Psoas muscle (tissue), 8 donors: ENCODE results near the gene FRMPD4. TPM values are rescaled to one million over a fixed set of nuclear protein-coding genes. Genes with fewer than 3 reads are reported as not detected.

Source experiments
- ATAC-seq, 4 donors: fragments of 200-7000 bp; cut with Tn5 transposase; one replicate each; pipeline ENCODE4 v1.9.1; 2020; ENCODE audit warnings: moderate library complexity in 3 of 4, mild to moderate bottlenecking in 2 of 4
- DNase-seq, 2 donors: peaks; one replicate each; pipeline ENCODE4 v3.0.0-alpha.2; 2020
- H3K27ac ChIP-seq: fragments of 200-600 bp; one replicate; pipeline ENCODE4 v1.8.0; 2022
- H3K27me3 ChIP-seq, 3 donors: fragments of 200-600 bp in 1 of 3; one replicate each; pipeline versions ENCODE4 v1.6.1 to v1.8.0; 2013 to 2022; ENCODE audit warnings: low read length in 2 of 3, mild to moderate bottlenecking in 2 of 3, moderate library complexity in 1 of 3; ENCODE audit not compliant: insufficient read depth in 3 of 3
- H3K36me3 ChIP-seq, 2 donors: fragments of 200-600 bp in 1 of 2; one replicate each; pipeline versions ENCODE4 v1.6.1 to v1.8.0; 2013 to 2022; ENCODE audit warnings: low read depth in 1 of 2, mild to moderate bottlenecking in 1 of 2, moderate library complexity in 1 of 2; ENCODE audit not compliant: insufficient read depth in 1 of 2
- H3K4me1 ChIP-seq: fragments of 200-600 bp; one replicate; pipeline ENCODE4 v1.8.0; 2022
- H3K4me3 ChIP-seq: fragments of 200-600 bp; one replicate; pipeline ENCODE4 v1.8.0; 2022; ENCODE audit warnings: mild to moderate bottlenecking
- H3K9me3 ChIP-seq: fragments of 200-600 bp; one replicate; pipeline ENCODE4 v1.8.0; 2022
- CTCF ChIP-seq: fragments of 200-600 bp; IDR thresholded peaks from one replicate; pipeline ENCODE4 v1.8.0; 2022; ENCODE audit warnings: antibody characterized with exemption
- WGBS, 3 donors: extraction: QIAGEN DNeasy Blood & Tissue Kit; methylation state at CpG; one replicate each; pipeline versions ENCODE4 v1.1.6 to v1.1.7; 2013; 5-methylcytosine and 5-hydroxymethylcytosine counted together
- intact Hi-C, 2 donors: fragments of 100-400 bp; cut with DNase I; formaldehyde crosslinking; loops; one replicate each; pipeline versions ENCODE4 v1.11.0 to v1.14.2; 2022
- polyA plus RNA-seq, 3 donors: library from polyadenylated mRNA; stranded (reverse); fragments of 200-250 nt; gene quantifications; one replicate each; pipeline ENCODE4 v1.2.3, GENCODE V29; 2013
- total RNA-seq, 4 donors: library from RNA; stranded (reverse); fragmentation: NEBNext Ultra II Directional in 2 of 4; extraction: Animal tissue kit (Norgen Biotek cat#: 25700) in 2 of 4; gene quantifications; one replicate each; pipeline versions ENCODE4 v1.2.1 to v1.2.4, GENCODE V29; 2021 to 2023
- donor health status: healthy with polysubstance abuse.
- donor health status: DM: no; HTN: no; CAD: no; lungs with moderate emphysema.
- donor health status: Bipolar disorder and iron deficiency.
- donor health status: healthy.
- donor health status: DM: yes; HTN: yes; CAD: no.
- donor health status: DM: no; HTN: no; CAD: no.
- donor health status: DM: no; HTN: no; CAD: no.
- donor health status: DM: yes; HTN: yes; CAD: no.

Gene FRMPD4
- total and polyA plus RNA-seq, 7 donors, result 0.01 to 0.79 (median 0.06) TPM; not detected in 1

GRCh38 chrX:12463052-12463451 lies 324.8 kb downstream of the FRMPD4 start:
- intact Hi-C loops, result no loop called here
- DNase-seq (no peak), ATAC-seq (no peak)
- Histone ChIP-seq H3K36me3 (no peaks in the 10 kb centered on the region), H3K27me3 (peaks cover 0 to 4% (median 0%) of the 10 kb centered on the region in 3 donors), H3K4me3 (no peak overlapping the region), H3K9me3 (peaks cover 3% of the 10 kb centered on the region), H3K4me1 (no peaks in the 10 kb centered on the region), H3K27ac (no peak overlapping the region)
- 68 to 91% (median 87%) methylated on average over 2 of the region's 2 CpGs for WGBS, 3 donors
- no peak for TF ChIP-seq CTCF

DNA sequence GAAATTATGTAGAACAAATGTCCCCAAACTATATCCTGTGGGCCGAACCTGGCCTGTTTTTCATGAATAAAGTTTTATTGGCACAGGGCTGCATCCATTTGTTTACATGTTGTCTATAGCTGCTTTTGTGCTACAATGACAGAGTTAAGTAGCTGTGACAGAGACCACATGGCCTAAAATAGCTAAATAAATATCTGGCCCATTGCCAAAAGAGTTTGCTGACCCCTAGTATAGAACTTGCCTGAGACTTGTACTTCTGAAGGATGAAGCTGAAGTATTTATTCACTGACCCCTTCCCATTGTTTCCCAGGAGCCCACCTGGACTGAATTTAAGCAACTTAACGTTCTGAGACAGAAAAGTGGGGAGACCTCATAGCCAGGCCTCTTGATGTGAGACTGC lies 325.6 kb downstream of the FRMPD4 start:
- intact Hi-C loops, result no loop called here
- Histone ChIP-seq H3K27ac (no peak overlapping the region), H3K27me3 (peaks cover 0 to 6% (median 0%) of the 10 kb centered on the region in 3 donors), H3K9me3 (peaks cover 3% of the 10 kb centered on the region), H3K4me3 (no peak overlapping the region), H3K36me3 (no peaks in the 10 kb centered on the region), H3K4me1 (no peaks in the 10 kb centered on the region)
- WGBS, 3 donors, result 57 to 79% (median 69%) methylated on average over 2 of the region's 2 CpGs
- TF ChIP-seq CTCF, result no peak
- ATAC-seq, result no peak
- DNase-seq, result no peak

DNA sequence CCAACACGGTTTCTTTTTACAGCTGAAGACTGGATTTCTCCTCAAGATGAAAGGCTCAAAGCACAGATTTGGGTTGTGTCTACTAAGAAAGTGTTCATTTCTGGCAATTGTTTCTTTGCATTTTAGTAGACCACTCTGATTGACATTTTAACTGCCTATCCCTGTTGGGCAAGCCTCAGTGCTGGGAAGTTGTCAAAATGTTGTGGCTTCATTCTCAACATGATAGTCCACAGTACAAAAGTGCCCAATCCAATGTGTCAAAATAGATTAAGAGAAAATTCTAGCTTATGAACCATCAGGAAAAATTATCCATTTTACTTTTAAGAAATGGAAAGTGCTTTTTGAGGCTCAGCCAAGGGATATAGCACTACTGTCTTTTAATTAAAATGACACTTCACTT lies 329.0 kb downstream of the FRMPD4 start:
- ATAC-seq, result no peak
- H3K4me1 ChIP-seq, result no peaks in the 10 kb centered on the region
- H3K27me3 ChIP-seq, result peaks cover 0 to 6% (median 0%) of the 10 kb centered on the region in 3 donors
- WGBS, 3 donors, result 50 to 61% (median 54%) methylated on average over 1 of the region's 1 CpG
- no peak for TF ChIP-seq CTCF
- H3K27ac ChIP-seq, result no peak overlapping the region
- intact Hi-C loops, result no loop called here
- no peak for DNase-seq
- H3K4me3 ChIP-seq, result no peak overlapping the region
- H3K36me3 ChIP-seq, result no peaks in the 10 kb centered on the region
- H3K9me3 ChIP-seq, result no peaks in the 10 kb centered on the region

GRCh38 chrX:12469296-12469695 lies 331.0 kb downstream of the FRMPD4 start:
- DNase-seq, result no peak
- Histone ChIP-seq H3K9me3 (no peaks in the 10 kb centered on the region), H3K4me1 (no peaks in the 10 kb centered on the region), H3K27me3 (peaks cover 0 to 6% (median 0%) of the 10 kb centered on the region in 3 donors), H3K4me3 (no peak overlapping the region), H3K36me3 (no peaks in the 10 kb centered on the region), H3K27ac (no peak overlapping the region)
- no peak for ATAC-seq
- intact Hi-C loops, result no loop called here
- TF ChIP-seq CTCF, result no peak
- WGBS, 3 donors, result 52 to 68% (median 55%) methylated on average over 9 of the region's 9 CpGs

GRCh38 chrX:12471061-12471460 lies 332.8 kb downstream of the FRMPD4 start:
- Histone ChIP-seq H3K36me3 (no peaks in the 10 kb centered on the region), H3K27ac (no peak overlapping the region), H3K9me3 (no peaks in the 10 kb centered on the region), H3K4me1 (no peaks in the 10 kb centered on the region), H3K4me3 (no peak overlapping the region), H3K27me3 (peaks cover 0 to 6% (median 0%) of the 10 kb centered on the region in 3 donors)
- intact Hi-C loops, result no loop called here
- DNase-seq (no peak), ATAC-seq (no peak)
- TF ChIP-seq CTCF, result no peak
- 56 to 79% (median 72%) methylated on average over 2 of the region's 2 CpGs for WGBS, 3 donors
